ENCODE results near the gene SEMA6C. TPM values are rescaled to one million over a fixed set of nuclear protein-coding genes. Genes with fewer than 3 reads are reported as not detected.

SEMA6C gene
- total RNA-seq, 1 donor from 2014 or later: 119 TPM

- Mint-ChIP-seq H3K9me3 (ENCODE audit: unreplicated experiment) (peaks cover 9% of the 10 kb centered on the region), H3K27ac (ENCODE audit: unreplicated experiment) (no peak overlapping the region), H3K36me3 (ENCODE audit: unreplicated experiment) (peaks cover 13% of the 10 kb centered on the region), H3K4me1 (ENCODE audit: low read depth, unreplicated experiment) (peaks cover 9% of the 10 kb centered on the region), H3K27me3 (ENCODE audit: unreplicated experiment) (peaks cover 24% of the 10 kb centered on the region), H3K4me3 (ENCODE audit: unreplicated experiment) (no peak overlapping the region)
- TF ChIP-seq CTCF (IDR thresholded peaks at IDR 0.05; ENCODE audit: partially characterized antibody, unreplicated experiment): no peak
- DNase-seq: no peak
Measured at GRCh38 chr1:151134396-151134795, 12.0 kb downstream of the SEMA6C start.

- peak overlapping the region; percentile 69 for H3K4me3 Mint-ChIP-seq (ENCODE audit: unreplicated experiment)
- H3K4me1 Mint-ChIP-seq (ENCODE audit: low read depth, unreplicated experiment): peaks cover 11% of the 10 kb centered on the region
- DNase-seq: peak; percentile 46
- H3K27me3 Mint-ChIP-seq (ENCODE audit: unreplicated experiment): peaks cover 24% of the 10 kb centered on the region
- H3K27ac Mint-ChIP-seq (ENCODE audit: unreplicated experiment): no peak overlapping the region
- H3K36me3 Mint-ChIP-seq (ENCODE audit: unreplicated experiment): peaks cover 13% of the 10 kb centered on the region
- peaks cover 13% of the 10 kb centered on the region for H3K9me3 Mint-ChIP-seq (ENCODE audit: unreplicated experiment)
- TF ChIP-seq CTCF (IDR thresholded peaks at IDR 0.05; ENCODE audit: partially characterized antibody, unreplicated experiment): no peak
Measured at GRCh38 chr1:151133018-151133806, 13.2 kb downstream of the SEMA6C start.

GRCh38 chr1:151132335-151133017 is 14.0 kb downstream of the SEMA6C start:
- H3K36me3 Mint-ChIP-seq (ENCODE audit: unreplicated experiment): peaks cover 13% of the 10 kb centered on the region
- H3K27ac Mint-ChIP-seq (ENCODE audit: unreplicated experiment): no peak overlapping the region
- H3K9me3 Mint-ChIP-seq (ENCODE audit: unreplicated experiment): peaks cover 13% of the 10 kb centered on the region
- no peak for TF ChIP-seq CTCF (IDR thresholded peaks at IDR 0.05; ENCODE audit: partially characterized antibody, unreplicated experiment)
- H3K4me3 Mint-ChIP-seq (ENCODE audit: unreplicated experiment): peak overlapping the region; percentile 73
- DNase-seq: no peak
- H3K4me1 Mint-ChIP-seq (ENCODE audit: low read depth, unreplicated experiment): peaks cover 11% of the 10 kb centered on the region
- peaks cover 24% of the 10 kb centered on the region for H3K27me3 Mint-ChIP-seq (ENCODE audit: unreplicated experiment)

- H3K9me3 Mint-ChIP-seq (ENCODE audit: unreplicated experiment): peaks cover 13% of the 10 kb centered on the region
- peaks cover 12% of the 10 kb centered on the region for H3K36me3 Mint-ChIP-seq (ENCODE audit: unreplicated experiment)
- peaks cover 20% of the 10 kb centered on the region for H3K27me3 Mint-ChIP-seq (ENCODE audit: unreplicated experiment)
- no peak for TF ChIP-seq CTCF (IDR thresholded peaks at IDR 0.05; ENCODE audit: partially characterized antibody, unreplicated experiment)
- H3K4me1 Mint-ChIP-seq (ENCODE audit: low read depth, unreplicated experiment): peaks cover 11% of the 10 kb centered on the region
- H3K4me3 Mint-ChIP-seq (ENCODE audit: unreplicated experiment): peak overlapping the region; percentile 73
- no peak overlapping the region for H3K27ac Mint-ChIP-seq (ENCODE audit: unreplicated experiment)
- peak; percentile 60 for DNase-seq
Measured at GRCh38 chr1:151131701-151132334, 14.6 kb downstream of the SEMA6C start.
